IMR-90 (cell line): ENCODE results near the gene ATPAF1. TPM values are rescaled to one million over a fixed set of nuclear protein-coding genes. Genes with fewer than 3 reads are reported as not detected.

Source experiments
- ATAC-seq: fragments of 200-7000 bp; cut with Tn5 transposase; 2 replicates; pipeline ENCODE4 v1.9.1; 2020; ENCODE audit warnings: low read depth, mild to moderate bottlenecking, moderate library complexity
- BruUV-seq: library from RNA; stranded (reverse); fragments of 400-500 nt; replicated peaks from 2 replicates; lab custom pipeline; 2021; lab: Mats Ljungman, UMichigan
- CTCF ChIA-PET: fragments of 300-600 bp; formaldehyde crosslinking; extraction: SDS; loops from one replicate; lab custom pipeline; 2021; ENCODE audit warnings: antibody characterized with exemption; lab: Yijun Ruan, JAX
- POLR2A ChIA-PET: fragments of 300-600 bp; sonication (Branson Sonifier 250); formaldehyde crosslinking; loops from one replicate; lab custom pipeline; 2022; ENCODE audit warnings: antibody characterized with exemption; ENCODE audit not compliant: unreplicated experiment; lab: Charles Lee
- DNase-seq: peaks from one replicate; pipeline ENCODE4 v3.0.0; 2013
- H2AFZ ChIP-seq: replicated peaks from 2 replicates; pipeline ENCODE3; 2013; ENCODE audit warnings: low read length, mild to moderate bottlenecking; ENCODE audit not compliant: poor library complexity
- H2AK5ac ChIP-seq: 2 replicates; pipeline ENCODE4 v1.6.1; 2013; ENCODE audit warnings: low read depth, low read length, inconsistent platforms
- H2AK9ac ChIP-seq: replicated peaks from 2 replicates; pipeline ENCODE3; 2013; ENCODE audit warnings: mild to moderate bottlenecking, low read depth, low read length, moderate library complexity; ENCODE audit not compliant: poor library complexity
- H2BK120ac ChIP-seq: 2 replicates; pipeline ENCODE4 v1.6.1; 2013; ENCODE audit warnings: low read depth, low read length, inconsistent platforms
- H2BK15ac ChIP-seq: 3 replicates; pipeline ENCODE4 v1.6.1; 2013; ENCODE audit warnings: low read depth, low read length, inconsistent platforms
- H2BK20ac ChIP-seq: 2 replicates; pipeline ENCODE4 v1.6.1; 2013; ENCODE audit warnings: low read depth, mild to moderate bottlenecking, inconsistent platforms, low read length, moderate library complexity
- H2BK5ac ChIP-seq: 2 replicates; pipeline ENCODE4 v1.6.1; 2013; ENCODE audit warnings: mild to moderate bottlenecking, low read depth, low read length, inconsistent platforms; ENCODE audit not compliant: poor library complexity, severe bottlenecking
- H3K14ac ChIP-seq: replicated peaks from 2 replicates; pipeline ENCODE4 v1.6.1; 2013; ENCODE audit warnings: low read depth, low read length, inconsistent platforms
- H3K18ac ChIP-seq: 2 replicates; pipeline ENCODE4 v1.6.1; 2013; ENCODE audit warnings: low read depth, low read length, control low read depth
- H3K23ac ChIP-seq: 2 replicates; pipeline ENCODE4 v1.6.1; 2013; ENCODE audit warnings: low read depth, low read length, inconsistent platforms
- H3K27ac ChIP-seq: 2 replicates; pipeline ENCODE4 v1.5.1; 2013; ENCODE audit warnings: mild to moderate bottlenecking, control low read depth, low read length; ENCODE audit not compliant: insufficient read depth
- H3K27me3 ChIP-seq: 2 replicates; pipeline ENCODE4 v1.6.1; 2013; ENCODE audit warnings: low read length; ENCODE audit not compliant: control insufficient read depth, insufficient read depth
- H3K36me3 ChIP-seq: 2 replicates; pipeline ENCODE4 v1.6.1; 2013; ENCODE audit warnings: low read length, mixed read lengths; ENCODE audit not compliant: control insufficient read depth, insufficient read depth
- H3K4ac ChIP-seq: 2 replicates; pipeline ENCODE4 v1.6.1; 2013; ENCODE audit warnings: low read depth, low read length, inconsistent platforms
- H3K4me1 ChIP-seq: 2 replicates; pipeline ENCODE4 v1.6.1; 2013; ENCODE audit warnings: low read length, mixed read lengths; ENCODE audit not compliant: control insufficient read depth, insufficient read depth
- H3K4me2 ChIP-seq: 2 replicates; pipeline ENCODE4 v1.6.1; 2013; ENCODE audit warnings: low read depth, mild to moderate bottlenecking, control low read depth, low read length, moderate library complexity
- H3K4me3 ChIP-seq: 2 replicates; pipeline ENCODE4 v1.5.1; 2013; ENCODE audit warnings: low read depth, mild to moderate bottlenecking, control low read depth, low read length, moderate library complexity; ENCODE audit not compliant: insufficient read depth
- H3K56ac ChIP-seq: 2 replicates; pipeline ENCODE4 v1.6.1; 2013; ENCODE audit warnings: low read length, inconsistent platforms; ENCODE audit not compliant: insufficient read depth; ENCODE audit errors: extremely low read depth
- H3K79me1 ChIP-seq, 2 experiments: 2 replicates each; pipeline ENCODE4 v1.6.1; 2013; ENCODE audit warnings: low read length in 2 of 2, inconsistent platforms in 1 of 2, low read depth in 1 of 2
- H3K9ac ChIP-seq: 2 replicates; pipeline ENCODE4 v1.6.1; 2013; ENCODE audit warnings: low read depth, low read length, control low read depth
- H3K9me1 ChIP-seq: 2 replicates; pipeline ENCODE4 v1.6.1; 2013; ENCODE audit warnings: low read length, inconsistent platforms; ENCODE audit not compliant: insufficient read depth
- H3K9me3 ChIP-seq: 2 replicates; pipeline ENCODE4 v1.6.1; 2013; ENCODE audit warnings: low read length; ENCODE audit not compliant: control insufficient read depth, insufficient read depth
- H4K20me1 ChIP-seq: 2 replicates; pipeline ENCODE4 v1.6.1; 2013; ENCODE audit warnings: low read length, inconsistent platforms; ENCODE audit not compliant: insufficient read depth
- H4K5ac ChIP-seq: 2 replicates; pipeline ENCODE4 v1.6.1; 2013; ENCODE audit warnings: mild to moderate bottlenecking, low read depth, low read length, control low read depth
- H4K8ac ChIP-seq, 2 experiments: 2 replicates each; pipeline ENCODE4 v1.6.1; 2013; ENCODE audit warnings: low read depth in 2 of 2, low read length in 2 of 2, control low read depth in 1 of 2, inconsistent platforms in 1 of 2
- H4K91ac ChIP-seq: 2 replicates; pipeline ENCODE4 v1.6.1; 2013; ENCODE audit warnings: low read depth, low read length, inconsistent platforms; ENCODE audit not compliant: insufficient read depth
- CEBPB ChIP-seq: IDR thresholded peaks from 2 replicates; pipeline ENCODE4 v1.6.1; 2012; ENCODE audit warnings: low read depth, low read length, improper control_type of control experiment
- FOS ChIP-seq: fragments of 150-350 bp; IDR thresholded peaks from 2 replicates; pipeline ENCODE4 v1.6.1; 2016; ENCODE audit warnings: low read depth, low read length
- MAFK ChIP-seq: IDR thresholded peaks from 2 replicates; pipeline ENCODE4 v1.6.1; 2012; ENCODE audit warnings: low read depth, low read length, improper control_type of control experiment
- MXI1 ChIP-seq: IDR thresholded peaks from 2 replicates; pipeline ENCODE4 v1.6.1; 2012; ENCODE audit warnings: low read depth, mild to moderate bottlenecking, low read length, moderate library complexity, borderline replicate concordance
- NFE2L2 ChIP-seq: fragments of 150-350 bp; IDR thresholded peaks from 2 replicates; pipeline ENCODE4 v1.6.1; 2016; ENCODE audit warnings: low read depth, mild to moderate bottlenecking, low read length
- POLR2A ChIP-seq: IDR thresholded peaks from 2 replicates; pipeline ENCODE4 v1.6.1; 2012; ENCODE audit warnings: mild to moderate bottlenecking, low read depth, low read length
- RAD21 ChIP-seq: IDR thresholded peaks from 2 replicates; pipeline ENCODE4 v1.6.1; 2012; ENCODE audit warnings: low read length, improper control_type of control experiment
- RCOR1 ChIP-seq: IDR thresholded peaks from 2 replicates; pipeline ENCODE4 v1.6.1; 2012; ENCODE audit warnings: mild to moderate bottlenecking, low read length, improper control_type of control experiment; ENCODE audit not compliant: insufficient replicate concordance
- WGBS, 2 experiments: methylation state at CpG; one replicate each; pipeline versions ENCODE4 v1.1.5 to v1.1.7; 2013; ENCODE audit warnings: missing lambda C conversion rate in 2 of 2; ENCODE audit not compliant: insufficient read length in 1 of 2; ENCODE audit errors: extremely low coverage in 2 of 2; 5-methylcytosine and 5-hydroxymethylcytosine counted together
- dilution Hi-C: fragments of 300-500 bp; cut with HindIII; formaldehyde crosslinking; loops from one replicate; pipeline ENCODE4 v1.14.3; 2018; ENCODE audit warnings: low sequenced_read_pairs; ENCODE audit not compliant: unreplicated experiment
- in situ Hi-C: fragments of 300-500 bp; cut with MboI; formaldehyde crosslinking; loops from 3 replicates; pipeline ENCODE4 v1.14.3; 2019; ENCODE audit warnings: low sequenced_read_pairs, inconsistent platforms, mixed read lengths
- intact Hi-C: fragments of 100-400 bp; cut with micrococcal nuclease; formaldehyde crosslinking; loops from 2 replicates; pipeline ENCODE4 v1.10.0; 2022
- polyA plus RNA-seq, 3 experiments: library from polyadenylated mRNA; depleted of rRNA; stranded (reverse); fragments of >200 nt; gene quantifications; 2 replicates each; pipeline ENCODE4 v1.2.3, GENCODE V29; 2012; ENCODE audit warnings: low replicate concordance in 1 of 3
- total RNA-seq: library from RNA; depleted of rRNA; stranded (reverse); fragments of >200 nt; gene quantifications from 2 replicates; pipeline ENCODE4 v1.2.3, GENCODE V29; 2012
- TF ChIP-seq, protein P1 (sequence below): fragments of 150-350 bp; IDR thresholded peaks from 2 replicates; pipeline ENCODE4 v1.6.1; 2017; ENCODE audit warnings: mild to moderate bottlenecking, antibody characterized with exemption, low read length, low read depth

Gene ATPAF1
- total and polyA plus RNA-seq, 2 of the 4 experiments (the other 2 are of a cell fraction): 55.5 to 80.3 TPM

DNA sequence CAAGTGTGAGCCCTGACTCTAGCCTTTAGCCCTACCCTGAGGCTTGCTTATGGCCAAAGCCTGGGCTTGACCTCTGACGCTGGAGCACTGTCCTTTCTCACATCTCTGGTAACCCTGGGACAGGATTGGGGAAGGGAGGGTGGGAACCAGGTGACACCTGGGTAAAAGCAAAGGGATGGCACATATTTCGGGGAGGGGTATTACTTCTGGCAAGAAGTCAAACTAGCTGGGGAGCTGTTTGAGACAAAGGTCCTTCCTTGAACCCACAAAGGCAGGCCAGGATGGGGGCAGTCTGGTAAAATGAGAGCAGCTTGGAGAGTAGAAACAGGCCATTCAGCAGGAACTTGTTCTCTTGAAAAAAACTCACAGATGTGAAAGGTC, 53.6 kb downstream of the ATPAF1 start:
- no peaks in the 10 kb centered on the region for H3K9me3 ChIP-seq
- no peak overlapping the region for H2BK20ac ChIP-seq
- no peak overlapping the region for H3K9ac ChIP-seq
- no peak overlapping the region for H3K27ac ChIP-seq
- H2AFZ ChIP-seq: no peak overlapping the region
- no peak overlapping the region for H3K18ac ChIP-seq
- ChIA-PET POLR2A (interaction anchor here (1.8 kb wide), 1 partner anchor 11 kb away, joined by 4 read pairs; the partner anchor contains the start of gene MKNK1), CTCF (interaction anchor here (1.4 kb wide), 1 partner anchor 17 kb away, joined by 6 read pairs; no protein-coding TSS in a partner anchor)
- 0 out of 2 replicates have a peak, but pooled peaks cover 8% of the 10 kb centered on the region for H4K20me1 ChIP-seq
- no peak overlapping the region for H4K8ac ChIP-seq
- H4K5ac ChIP-seq: no peak overlapping the region
- no peak overlapping the region for H2BK5ac ChIP-seq
- H2AK5ac ChIP-seq: no peak overlapping the region
- dilution Hi-C loops (no loop called here), intact Hi-C loops (no loop called here), in situ Hi-C loops (no loop called here)
- H4K91ac ChIP-seq: no peak overlapping the region
- no peak overlapping the region for H3K23ac ChIP-seq
- H2AK9ac ChIP-seq: peak overlapping the region; percentile 17
- H3K79me1 ChIP-seq: peaks cover 25 to 48% of the 10 kb centered on the region in 2 experiments
- DNase-seq: no peak
- TF ChIP-seq POLR2A: no peak
- TF ChIP-seq RCOR1: no peak
- no peak for TF ChIP-seq CEBPB
- no peak for TF ChIP-seq MAFK
- no peak for TF ChIP-seq RAD21
- TF ChIP-seq NFE2L2: no peak
- TF ChIP-seq FOS: no peak
- TF ChIP-seq, protein P1, sequence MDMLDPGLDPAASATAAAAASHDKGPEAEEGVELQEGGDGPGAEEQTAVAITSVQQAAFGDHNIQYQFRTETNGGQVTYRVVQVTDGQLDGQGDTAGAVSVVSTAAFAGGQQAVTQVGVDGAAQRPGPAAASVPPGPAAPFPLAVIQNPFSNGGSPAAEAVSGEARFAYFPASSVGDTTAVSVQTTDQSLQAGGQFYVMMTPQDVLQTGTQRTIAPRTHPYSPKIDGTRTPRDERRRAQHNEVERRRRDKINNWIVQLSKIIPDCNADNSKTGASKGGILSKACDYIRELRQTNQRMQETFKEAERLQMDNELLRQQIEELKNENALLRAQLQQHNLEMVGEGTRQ: no peak
- no peak for TF ChIP-seq MXI1
- H2BK15ac ChIP-seq: no peak overlapping the region; the same call in 2 of the 3 replicates
- no peak overlapping the region for H3K4me2 ChIP-seq
- peaks cover 23% of the 10 kb centered on the region for H3K9me1 ChIP-seq
- H2BK120ac ChIP-seq: no peak overlapping the region
- H3K4me3 ChIP-seq: no peak overlapping the region
- no peak for ATAC-seq
- no peak overlapping the region for H3K56ac ChIP-seq
- BruUV-seq: no TSS peak
- no peaks in the 10 kb centered on the region for H3K27me3 ChIP-seq
- no peak overlapping the region for H3K14ac ChIP-seq
- peaks cover 20% of the 10 kb centered on the region for H3K4me1 ChIP-seq
- H3K4ac ChIP-seq: no peak overlapping the region
- H3K36me3 ChIP-seq: peaks cover 12% of the 10 kb centered on the region; the same call in 1 of the 2 replicates
- no CpG with 5 or more reads among the region's 2 CpGs for WGBS, 2 experiments
